HCEC 1CT (cell line): ENCODE measurements around the gene CD2.

ENCODE experiments used
- DNase-seq: peaks from one replicate; pipeline ENCODE4 v3.0.0-alpha.2; 2017

The CD2 gene

GRCh38 chr1:116762281-116762680 lies 8.1 kb downstream of the CD2 start:
- no peak for DNase-seq

GRCh38 chr1:116762781-116763115 lies 8.5 kb downstream of the CD2 start:
- no peak for DNase-seq

GRCh38 chr1:116763116-116763786 lies 9.0 kb downstream of the CD2 start:
- DNase-seq = no peak

GRCh38 chr1:116763787-116764465 lies 9.7 kb downstream of the CD2 start:
- DNase-seq = peak; percentile 18

- DNase-seq = no peak
Observed at GRCh38 chr1:116764466-116764898, 10.3 kb downstream of the CD2 start.

- no peak for DNase-seq
Observed at GRCh38 chr1:116764906-116765862, 11.0 kb downstream of the CD2 start.

GRCh38 chr1:116765962-116766361 lies 11.7 kb downstream of the CD2 start:
- DNase-seq = peak; percentile 59

- peak; percentile 11 for DNase-seq
Observed at GRCh38 chr1:116766616-116767469, 12.6 kb downstream of the CD2 start.

- peak; percentile 26 for DNase-seq
Observed at GRCh38 chr1:116767782-116768382, 13.7 kb downstream of the CD2 start.

- no peak for DNase-seq
Observed at GRCh38 chr1:116768416-116769103, 14.3 kb downstream of the CD2 start.

GRCh38 chr1:116769104-116769452 lies 14.8 kb downstream of the CD2 start:
- DNase-seq = no peak

- DNase-seq = peak; percentile 22
Observed at GRCh38 chr1:116769561-116769977, 15.3 kb downstream of the CD2 start.

GRCh38 chr1:116769994-116770393 lies 15.8 kb downstream of the CD2 start:
- no peak for DNase-seq

GRCh38 chr1:116770625-116771024 lies 16.4 kb downstream of the CD2 start:
- no peak for DNase-seq

- no peak for DNase-seq
Observed at GRCh38 chr1:116771997-116772647, 17.9 kb downstream of the CD2 start.

GRCh38 chr1:116772648-116773045 lies 18.4 kb downstream of the CD2 start:
- DNase-seq = no peak

GRCh38 chr1:116775116-116775752 lies 21.0 kb downstream of the CD2 start:
- no peak for DNase-seq

- DNase-seq = peak; percentile 54
Observed at GRCh38 chr1:116777831-116778830, 23.9 kb downstream of the CD2 start.

GRCh38 chr1:116781034-116781433 lies 26.8 kb downstream of the CD2 start:
- no peak for DNase-seq
